PC-9 (cell line): Measurements from ENCODE around the gene ALDH3B2.
"Not testable (repeated sequence)": the region's sequence is repeated elsewhere in the genome, so short reads cannot be mapped to it uniquely, and the experiment has no call there.

ENCODE experiments used
- CTCF ChIP-seq: fragments of 200-600 bp; sonication (generic); conservative IDR thresholded peaks from 2 replicates; pipeline ENCODE4 v1.6.1; 2017; ENCODE audit warnings: mixed run types, antibody characterized with exemption, mild to moderate bottlenecking, moderate library complexity
- EZH2 ChIP-seq: fragments of 200-600 bp; sonication (generic); IDR thresholded peaks from 2 replicates; pipeline ENCODE4 v1.8.0; 2017; ENCODE audit warnings: antibody characterized with exemption, low read depth

- TF ChIP-seq CTCF, EZH2: not testable (repeated sequence)
Measured at GRCh38 chr11:67621928-67622327, 52.5 kb downstream of the ALDH3B2 start.
